HG03135 (cell line): Measurements from ENCODE around the gene TRPM1.

Experiments used
- ATAC-seq: cut with Tn5 transposase; IDR thresholded peaks from one replicate; pipeline ENCODE4 v1.9.1; 2021; ENCODE audit warnings: mild to moderate bottlenecking, moderate library complexity; ENCODE audit not compliant: unreplicated experiment

The TRPM1 gene

DNA sequence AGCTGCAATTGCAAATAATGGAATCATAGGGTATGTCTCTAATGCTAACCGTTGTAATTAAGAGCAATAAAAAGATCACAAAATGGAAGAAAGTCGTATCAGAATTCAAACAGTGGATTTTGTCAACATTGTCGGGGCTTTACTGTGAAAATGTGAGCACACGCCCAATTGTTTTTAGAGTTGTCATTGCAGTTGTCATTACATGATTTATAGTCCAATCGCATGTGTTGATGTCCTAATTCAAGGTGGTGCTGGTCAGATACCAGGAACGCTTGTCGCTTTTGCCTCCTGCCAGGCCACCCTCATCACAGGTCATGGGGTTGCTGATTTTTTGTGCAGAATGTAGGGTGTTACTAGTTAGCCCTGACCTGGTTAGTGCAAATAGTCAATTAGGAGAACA lies 16.2 kb downstream of the TRPM1 start:
- no peak for ATAC-seq

GRCh38 chr15:31084176-31084575 lies 17.3 kb downstream of the TRPM1 start:
- ATAC-seq, result no peak

- no peak for ATAC-seq
Measured at GRCh38 chr15:31083370-31083780, 18.1 kb downstream of the TRPM1 start.

DNA sequence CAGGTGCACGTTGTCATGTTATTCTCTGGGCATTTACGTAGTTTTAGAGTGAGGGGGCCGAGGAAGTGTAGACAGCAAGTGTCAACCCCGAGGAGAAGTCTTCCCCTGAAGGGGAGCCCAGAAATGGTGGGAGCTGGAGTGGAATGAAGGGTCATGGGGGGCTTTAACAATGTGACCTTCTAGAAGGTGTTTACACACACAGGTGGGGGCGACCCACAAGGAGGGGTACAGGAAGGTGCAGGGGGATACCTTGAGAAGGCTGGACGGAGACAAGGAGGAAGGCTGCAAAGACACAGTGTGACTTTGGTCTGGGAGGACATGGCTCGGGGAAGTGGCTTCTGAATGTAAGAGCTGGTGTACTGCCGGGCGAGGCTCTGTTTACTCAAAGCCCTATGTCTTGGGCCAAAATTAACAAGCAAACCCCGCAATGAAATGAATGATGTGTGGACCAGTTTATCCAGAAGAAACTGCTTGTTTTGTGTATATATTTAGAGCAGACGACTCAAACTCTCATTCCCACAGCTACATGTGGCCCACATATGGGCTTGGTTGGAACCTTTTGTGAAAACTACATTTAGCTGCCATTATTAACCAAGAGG lies 18.7 kb downstream of the TRPM1 start:
- no peak for ATAC-seq

DNA sequence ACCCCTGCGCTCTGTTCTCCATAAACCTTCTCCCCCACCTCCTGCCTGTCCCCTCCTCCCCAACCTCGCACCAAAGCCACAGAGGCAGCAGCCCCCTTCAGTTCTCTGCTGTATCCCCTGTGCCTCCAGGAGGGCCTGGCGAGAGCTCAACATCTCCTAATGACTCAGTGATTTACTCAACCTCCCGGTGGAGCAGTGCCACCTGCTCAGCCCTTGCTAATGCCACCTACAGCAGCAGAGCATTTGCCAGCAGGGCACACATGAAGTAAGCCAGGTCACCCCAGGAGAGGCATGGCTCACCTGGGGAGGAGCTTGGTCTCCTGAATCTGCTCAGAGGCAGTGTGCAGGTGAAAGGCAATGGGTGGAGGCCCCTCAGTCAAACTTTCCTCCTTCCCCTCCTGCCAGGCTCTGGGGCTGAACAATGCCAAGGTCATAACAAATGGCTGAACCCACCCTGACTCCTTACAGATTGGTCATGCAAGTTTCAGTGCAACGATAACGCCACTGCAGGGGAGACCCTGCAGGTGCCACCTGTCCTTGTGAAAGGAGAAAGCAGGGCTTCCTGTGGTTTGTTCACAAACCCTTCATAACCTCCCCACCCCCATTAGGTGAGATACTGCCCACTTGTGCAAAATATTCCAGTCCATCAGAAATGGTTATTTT lies 19.8 kb downstream of the TRPM1 start:
- ATAC-seq, result no peak

DNA sequence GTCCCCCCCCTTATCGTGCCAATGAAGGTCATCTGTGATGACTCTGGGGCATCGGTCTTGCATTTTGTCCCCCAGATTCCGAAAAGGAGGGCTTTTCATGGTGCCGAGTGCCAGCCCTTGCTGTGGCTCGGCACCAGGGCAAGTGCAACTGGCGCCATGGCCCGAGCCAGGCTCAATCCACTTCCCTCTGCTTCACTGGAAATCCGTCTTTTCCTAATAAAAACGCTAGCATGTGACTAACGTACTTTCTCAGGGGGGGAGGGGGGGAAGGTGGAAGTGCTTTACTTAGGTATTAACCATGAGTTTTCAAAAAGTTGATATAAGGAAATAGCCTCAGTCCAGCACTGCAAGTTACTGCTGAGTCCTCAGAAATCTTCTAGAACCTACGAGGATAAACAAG lies 20.5 kb downstream of the TRPM1 start:
- ATAC-seq, result no peak

DNA sequence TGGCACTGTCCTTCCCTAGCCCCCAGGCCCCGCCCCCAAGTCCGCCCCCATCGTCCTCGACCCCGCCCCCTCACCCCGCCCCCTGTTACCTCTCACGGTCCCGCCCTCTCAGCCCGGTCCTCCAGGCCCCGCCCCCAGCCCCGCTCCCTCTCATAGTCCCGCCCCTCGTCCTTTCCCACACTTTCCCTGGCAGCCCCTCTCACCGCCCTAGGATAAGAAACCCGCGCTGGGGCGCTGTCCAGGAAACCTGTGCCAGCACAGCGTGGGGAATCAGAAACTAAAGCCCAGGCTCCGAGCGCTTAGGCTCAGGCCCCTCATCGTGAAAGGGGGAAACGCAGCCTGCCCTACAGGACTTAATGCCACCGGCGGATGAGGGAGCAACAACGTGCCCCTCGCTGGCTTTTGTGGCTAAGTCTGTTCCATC lies 20.9 kb downstream of the TRPM1 start:
- ATAC-seq, result no peak

DNA sequence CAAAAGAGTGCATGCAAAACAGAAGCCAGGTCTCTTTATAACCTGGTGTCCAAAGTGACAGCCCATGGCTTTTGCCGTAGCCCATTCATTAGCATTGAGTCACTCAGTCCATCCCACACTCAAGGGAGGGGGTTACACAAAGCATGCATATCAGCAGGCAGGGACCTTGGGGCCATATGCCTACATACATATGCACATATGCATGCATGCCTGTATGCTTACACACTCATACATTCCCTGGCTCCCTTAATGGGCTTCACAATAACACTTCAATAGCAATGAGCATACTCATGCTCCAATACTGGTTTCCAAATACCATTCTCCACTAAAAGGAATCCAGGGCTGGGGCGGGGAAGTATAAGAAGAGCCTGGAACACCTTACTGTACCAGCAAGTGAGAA lies 22.0 kb downstream of the TRPM1 start:
- ATAC-seq, result no peak

GRCh38 chr15:31078471-31078870 lies 23.1 kb downstream of the TRPM1 start:
- no peak for ATAC-seq

DNA sequence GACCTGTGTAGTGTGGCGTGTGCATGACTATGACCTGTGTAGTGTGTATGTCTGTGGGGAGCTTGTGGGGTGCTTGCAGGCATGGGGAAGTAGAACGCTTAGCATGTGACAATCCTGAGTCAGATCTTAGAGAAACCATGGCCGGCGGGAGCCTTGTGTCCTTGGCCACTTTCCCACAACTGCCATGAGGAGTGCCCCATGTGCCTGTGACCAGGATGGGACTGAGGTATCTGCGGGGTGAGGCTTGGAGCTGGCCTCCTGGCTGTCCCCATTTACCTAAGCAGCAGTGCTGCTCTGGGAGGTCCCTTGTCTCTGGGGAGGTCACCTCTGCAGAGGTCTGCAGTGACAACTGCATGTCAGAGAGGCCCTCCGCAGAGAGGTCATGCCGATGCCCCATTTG lies 23.6 kb downstream of the TRPM1 start:
- no peak for ATAC-seq

DNA sequence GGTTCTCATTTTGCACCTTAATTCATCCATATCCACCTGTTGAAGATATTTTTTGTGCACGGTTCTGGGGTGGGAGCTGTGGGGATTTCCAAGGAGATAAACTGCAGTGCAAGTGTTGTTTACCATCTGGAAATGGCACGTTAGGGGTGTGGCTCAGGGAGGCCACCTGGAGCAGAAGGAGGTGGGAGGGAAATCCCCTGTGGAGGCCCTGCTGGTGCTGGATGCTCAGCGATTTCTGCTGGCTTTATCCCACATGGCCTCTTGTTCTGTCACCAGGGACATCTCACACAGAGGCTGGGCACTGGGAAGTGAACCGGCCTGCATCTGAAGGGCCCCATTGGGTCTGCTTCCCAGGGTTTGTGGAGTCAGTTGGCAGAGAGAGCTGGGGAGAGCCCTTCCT lies 24.3 kb downstream of the TRPM1 start:
- ATAC-seq, result no peak

DNA sequence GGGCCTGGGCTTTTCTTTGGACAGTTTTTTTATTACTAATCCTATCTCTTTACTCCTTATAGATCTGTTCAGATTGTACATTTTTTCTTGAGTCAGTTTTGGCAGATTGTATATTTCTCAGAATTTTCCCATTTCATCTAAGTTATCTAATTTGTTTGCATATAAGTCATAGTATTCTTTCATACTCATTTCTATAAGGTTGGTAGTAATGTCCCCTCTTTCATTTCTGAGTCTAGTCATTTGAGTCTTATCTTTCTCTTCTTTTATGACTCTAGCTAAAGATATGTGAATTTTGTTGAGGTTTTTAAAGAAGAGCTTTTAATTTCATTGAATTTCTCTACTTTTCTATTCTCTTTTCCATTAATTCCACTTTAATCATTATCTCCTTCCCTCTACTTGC lies 27.2 kb downstream of the TRPM1 start:
- ATAC-seq, result no peak

DNA sequence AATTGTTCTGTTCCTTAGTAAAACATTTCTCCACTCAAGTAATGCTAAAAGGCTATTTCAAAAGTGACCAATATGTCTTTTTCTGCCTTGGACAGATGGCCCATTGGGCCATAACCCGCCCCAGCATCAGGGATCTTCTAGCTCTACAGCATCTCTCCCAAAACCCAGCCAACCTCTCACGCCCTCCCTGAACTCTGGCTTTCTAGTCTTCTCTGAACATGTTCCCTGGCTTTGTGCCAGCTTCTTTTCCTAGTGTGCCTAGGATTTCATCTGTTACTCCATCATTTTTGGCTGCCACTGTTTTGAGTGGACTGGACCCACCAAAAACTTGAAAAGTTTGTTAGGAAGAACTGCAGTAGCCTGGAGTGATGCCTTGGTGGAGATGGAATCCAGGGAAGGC lies 30.7 kb downstream of the TRPM1 start:
- ATAC-seq, result no peak

DNA sequence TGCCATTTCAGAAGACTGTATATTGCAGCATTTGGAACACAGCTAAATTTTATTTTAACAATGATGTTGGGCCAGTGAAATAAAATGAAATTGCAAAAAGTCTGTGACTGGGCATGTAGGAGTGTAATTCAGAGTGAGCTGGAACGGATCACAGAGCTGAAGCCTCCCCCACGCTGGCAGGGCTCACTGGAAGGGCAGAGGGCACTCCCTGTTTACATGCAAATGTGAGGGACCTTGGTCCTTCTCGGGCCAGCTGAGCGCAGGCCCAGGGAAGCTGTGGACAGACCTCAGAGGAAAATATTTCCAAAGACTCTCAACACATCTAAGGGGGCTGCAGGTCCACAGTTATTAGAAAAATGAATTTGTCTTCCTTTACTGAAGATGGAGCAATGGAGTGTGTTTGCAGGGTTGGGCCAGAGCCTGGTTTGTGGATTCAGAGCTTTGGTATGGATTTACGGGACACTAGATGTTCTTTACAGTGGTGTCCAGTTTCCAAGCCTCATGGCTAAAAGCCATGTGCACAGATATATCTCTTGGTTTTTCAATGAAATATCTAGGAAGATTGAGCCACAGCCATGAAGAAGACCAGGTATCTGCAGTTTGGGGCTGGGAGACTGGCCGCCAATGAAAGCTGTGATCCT lies 32.0 kb downstream of the TRPM1 start:
- no peak for ATAC-seq

DNA sequence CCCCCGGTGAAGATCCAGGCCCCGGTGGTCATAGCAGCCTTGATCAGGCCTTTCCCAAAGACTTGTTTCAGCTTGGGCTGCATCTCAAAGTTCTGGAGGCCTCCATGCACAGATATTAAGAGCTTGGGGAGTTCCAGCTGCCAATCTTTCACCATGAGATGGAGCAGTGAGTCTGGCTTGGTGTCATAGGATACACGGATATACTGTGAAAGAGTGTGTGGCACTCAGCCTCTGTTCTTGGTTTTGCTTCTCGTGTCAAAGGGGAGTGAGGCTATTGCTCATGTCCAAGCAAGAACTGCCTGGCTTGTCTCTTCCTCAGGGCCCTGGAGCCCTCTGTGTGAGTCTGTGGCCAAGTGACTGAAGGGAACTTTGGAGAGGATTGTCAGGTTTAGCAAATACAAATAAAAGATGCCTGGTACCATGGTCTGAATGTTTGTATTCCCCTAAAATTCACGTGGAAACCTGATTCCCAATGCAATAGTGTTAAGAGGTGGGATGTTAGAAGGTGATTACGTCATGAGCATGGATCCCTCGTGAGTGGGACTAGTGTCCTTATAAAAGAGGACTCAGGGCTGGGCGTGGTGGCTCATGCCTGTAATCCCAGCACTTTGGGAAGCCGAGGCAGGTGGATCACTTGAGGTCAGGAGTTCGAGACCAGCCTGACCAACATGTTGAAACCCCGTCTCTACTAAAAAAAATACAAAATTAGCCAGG lies 33.5 kb downstream of the TRPM1 start:
- ATAC-seq, result no peak

DNA sequence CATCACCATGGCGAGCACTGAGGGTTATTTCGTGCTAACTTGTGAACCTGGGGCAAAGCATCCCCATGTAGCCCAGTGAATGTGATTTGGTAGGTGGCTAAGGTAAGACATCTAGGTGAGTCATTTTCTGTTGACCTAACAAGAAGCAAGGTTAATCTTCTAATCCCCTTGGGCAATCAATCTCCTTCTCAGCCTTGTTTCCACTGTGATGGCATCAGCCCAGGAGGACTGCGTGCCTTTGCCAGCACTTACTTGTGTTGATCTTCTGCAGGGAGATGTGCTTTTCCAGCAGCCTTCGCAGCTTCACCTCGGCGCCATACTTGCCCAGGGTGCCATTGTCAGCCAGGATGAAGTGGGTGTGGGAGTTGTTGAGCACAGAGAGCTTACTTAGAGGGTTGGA lies 35.7 kb downstream of the TRPM1 start:
- no peak for ATAC-seq

DNA sequence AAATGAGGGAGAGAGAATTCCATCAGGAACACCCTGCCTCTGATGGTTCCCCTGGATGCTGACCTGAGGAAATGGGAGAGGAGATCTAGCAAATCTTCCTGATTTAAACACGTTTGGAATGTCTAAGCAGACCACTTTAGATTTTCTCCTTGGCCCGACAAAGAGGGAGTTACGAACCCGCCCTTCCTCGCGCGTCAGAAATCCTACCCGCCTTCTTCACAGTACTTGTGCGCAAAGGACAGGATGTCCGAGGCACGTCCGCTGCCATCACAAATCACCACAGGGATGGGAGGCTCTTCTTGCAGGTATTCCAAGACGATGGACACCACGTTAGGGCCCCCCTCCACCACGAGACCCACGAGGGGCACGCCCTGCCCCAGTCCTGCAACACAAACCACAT lies 38.6 kb downstream of the TRPM1 start:
- ATAC-seq, result no peak

- no peak for ATAC-seq
Measured at GRCh38 chr15:31062310-31062847, 39.1 kb downstream of the TRPM1 start.

DNA sequence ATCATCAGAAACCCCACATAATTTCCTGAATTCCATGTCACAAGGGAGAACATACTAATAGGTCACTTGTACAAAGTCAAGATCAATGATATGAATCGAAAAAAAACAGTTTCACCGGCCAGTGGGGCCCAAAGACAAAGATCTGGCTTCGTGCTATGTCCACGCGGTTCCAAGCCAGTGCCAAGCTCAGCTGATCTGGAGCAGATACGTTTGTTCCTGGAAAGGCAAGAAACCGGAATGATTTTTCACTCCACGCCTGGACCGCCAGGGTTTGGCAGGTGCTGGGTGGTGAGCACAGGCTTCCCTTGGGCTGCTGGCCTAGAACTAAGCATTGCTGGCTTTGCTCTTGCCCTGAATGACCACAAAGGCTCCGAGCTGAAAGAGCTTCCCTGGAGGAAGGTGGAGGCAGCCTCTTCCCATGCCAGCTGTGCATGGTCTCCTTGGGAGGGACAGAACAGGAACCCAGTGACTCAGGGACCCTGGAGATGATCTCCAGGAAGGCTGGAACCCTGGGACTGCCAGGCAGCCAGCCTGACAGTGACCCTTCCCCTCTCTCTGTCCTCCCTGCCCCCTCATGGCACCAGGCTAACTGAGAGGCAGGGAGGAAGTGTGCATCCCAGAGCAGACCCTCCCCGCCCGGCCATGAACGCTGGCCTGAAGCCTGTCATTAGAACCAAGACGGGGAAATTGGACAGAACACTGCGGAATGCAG lies 40.9 kb downstream of the TRPM1 start:
- no peak for ATAC-seq

DNA sequence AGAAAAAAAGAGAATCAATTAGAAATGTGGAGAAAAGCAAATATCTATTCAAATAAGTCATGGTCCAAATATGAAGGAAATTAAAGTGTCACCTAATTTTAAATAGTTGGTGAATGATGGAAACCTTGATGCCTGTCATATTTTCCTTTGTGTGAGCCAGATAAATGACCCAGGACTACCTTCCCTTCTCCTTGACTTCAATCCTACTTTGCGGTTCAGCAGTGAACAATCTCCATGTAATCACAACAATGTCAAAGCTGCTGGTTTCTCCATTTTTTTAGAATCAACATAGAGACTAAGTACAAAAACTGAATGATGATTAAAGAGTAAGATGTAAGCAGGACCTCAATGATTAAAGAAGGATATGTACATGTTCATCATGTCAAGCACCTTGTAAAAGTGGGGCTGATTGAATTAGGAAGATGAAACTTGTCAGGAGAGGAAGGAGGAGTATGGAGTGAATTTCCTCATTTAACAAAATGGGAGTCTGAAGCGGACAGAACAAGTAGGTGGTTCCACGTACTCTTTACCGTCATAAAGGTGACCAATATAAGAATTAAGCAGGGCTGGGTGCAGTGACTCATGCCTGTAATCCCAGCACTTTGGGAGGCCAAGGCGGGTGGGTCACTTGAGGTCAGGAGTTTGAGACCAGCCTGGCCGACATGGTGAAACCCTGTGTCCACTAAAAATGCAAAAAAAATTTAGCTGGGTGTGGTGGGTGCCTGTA lies 43.1 kb downstream of the TRPM1 start:
- ATAC-seq, result no peak
